ENCODE measurements around the gene IL1B. TPM values are rescaled to one million over a fixed set of nuclear protein-coding genes. Genes with fewer than 3 reads are reported as not detected.

The IL1B gene
- polyA plus RNA-seq, 4 donors, result 2.7 to 5.3 (median 3.1) TPM

- no peaks in the 10 kb centered on the region for H3K27me3 ChIP-seq (ENCODE audit: control insufficient read depth in 3 of 3, insufficient read depth in 3 of 3, low read length in 3 of 3)
- H3K4me1 ChIP-seq (ENCODE audit: control insufficient read depth in 3 of 3, insufficient read depth in 2 of 3, low read depth in 1 of 3, low read length in 2 of 3), result peaks cover 0 to 8% (median 2%) of the 10 kb centered on the region in 3 donors
- 77 to 92% (median 79%) methylated on average over 7 to 8 of the region's 8 CpGs for WGBS, 3 donors
- H3K27ac ChIP-seq (ENCODE audit: low read depth in 1 of 3, low read length in 2 of 3), result no peak overlapping the region
- no peak overlapping the region for H3K4me3 ChIP-seq (ENCODE audit: low read depth in 1 of 3, low read length in 3 of 3)
- DNase-seq, result no peak
- peaks cover 0 to 6% of the 10 kb centered on the region in 2 donors for H3K9me3 ChIP-seq (ENCODE audit: control insufficient read depth in 2 of 2, insufficient read depth in 1 of 2, low read depth in 1 of 2, low read length in 1 of 2)
- no peak for FAIRE-seq
- H3K36me3 ChIP-seq (ENCODE audit: control insufficient read depth in 3 of 3, insufficient read depth in 2 of 3, low read depth in 1 of 3, low read length in 3 of 3), result no peaks in the 10 kb centered on the region
Measured at GRCh38 chr2:112798979-112799975, 37.3 kb downstream of the IL1B start.

GRCh38 chr2:112796486-112796885, 40.1 kb downstream of the IL1B start:
- FAIRE-seq (no peak), DNase-seq (no peak)
- H3K27ac ChIP-seq (ENCODE audit: low read depth in 1 of 3, low read length in 2 of 3), result no peak overlapping the region
- peaks cover 0 to 12% (median 2%) of the 10 kb centered on the region in 3 donors for H3K4me1 ChIP-seq (ENCODE audit: control insufficient read depth in 3 of 3, insufficient read depth in 2 of 3, low read depth in 1 of 3, low read length in 2 of 3)
- 0% methylated on average over 1 of the region's 1 CpG for WGBS, 3 donors
- no peaks in the 10 kb centered on the region for H3K36me3 ChIP-seq (ENCODE audit: control insufficient read depth in 3 of 3, insufficient read depth in 2 of 3, low read depth in 1 of 3, low read length in 3 of 3)
- H3K27me3 ChIP-seq (ENCODE audit: control insufficient read depth in 3 of 3, insufficient read depth in 3 of 3, low read length in 3 of 3), result peaks cover 0 to 2% (median 0%) of the 10 kb centered on the region in 3 donors
- H3K9me3 ChIP-seq (ENCODE audit: control insufficient read depth in 2 of 2, insufficient read depth in 1 of 2, low read depth in 1 of 2, low read length in 1 of 2), result peaks cover 0 to 6% of the 10 kb centered on the region in 2 donors
- H3K4me3 ChIP-seq (ENCODE audit: low read depth in 1 of 3, low read length in 3 of 3), result no peak overlapping the region

GRCh38 chr2:112795774-112796173, 40.8 kb downstream of the IL1B start:
- no peak for FAIRE-seq
- H3K27ac ChIP-seq (ENCODE audit: low read depth in 1 of 3, low read length in 2 of 3), result no peak overlapping the region
- DNase-seq, result peak in 1 of 2 donors; percentile 28
- peaks cover 0 to 12% (median 0%) of the 10 kb centered on the region in 3 donors for H3K4me1 ChIP-seq (ENCODE audit: control insufficient read depth in 3 of 3, insufficient read depth in 2 of 3, low read depth in 1 of 3, low read length in 2 of 3)
- no peaks in the 10 kb centered on the region for H3K36me3 ChIP-seq (ENCODE audit: control insufficient read depth in 3 of 3, insufficient read depth in 2 of 3, low read depth in 1 of 3, low read length in 3 of 3)
- H3K27me3 ChIP-seq (ENCODE audit: control insufficient read depth in 3 of 3, insufficient read depth in 3 of 3, low read length in 3 of 3), result peaks cover 0 to 2% (median 0%) of the 10 kb centered on the region in 3 donors
- H3K4me3 ChIP-seq (ENCODE audit: low read depth in 1 of 3, low read length in 3 of 3), result no peak overlapping the region
- peaks cover 0 to 6% of the 10 kb centered on the region in 2 donors for H3K9me3 ChIP-seq (ENCODE audit: control insufficient read depth in 2 of 2, insufficient read depth in 1 of 2, low read depth in 1 of 2, low read length in 1 of 2)
- WGBS, 3 donors, result 55 to 83% (median 69%) methylated on average over 1 of the region's 1 CpG

- H3K27ac ChIP-seq (ENCODE audit: low read depth in 1 of 3, low read length in 2 of 3), result peak overlapping the region in 1 of 3 donors; percentile 47
- H3K4me1 ChIP-seq (ENCODE audit: control insufficient read depth in 3 of 3, insufficient read depth in 2 of 3, low read depth in 1 of 3, low read length in 2 of 3), result peaks cover 0 to 12% (median 0%) of the 10 kb centered on the region in 3 donors
- FAIRE-seq, result no peak
- 8 to 46% (median 27%) methylated on average over 3 of the region's 3 CpGs for WGBS, 3 donors
- peaks cover 0 to 6% of the 10 kb centered on the region in 2 donors for H3K9me3 ChIP-seq (ENCODE audit: control insufficient read depth in 2 of 2, insufficient read depth in 1 of 2, low read depth in 1 of 2, low read length in 1 of 2)
- H3K36me3 ChIP-seq (ENCODE audit: control insufficient read depth in 3 of 3, insufficient read depth in 2 of 3, low read depth in 1 of 3, low read length in 3 of 3), result no peaks in the 10 kb centered on the region
- H3K4me3 ChIP-seq (ENCODE audit: low read depth in 1 of 3, low read length in 3 of 3), result no peak overlapping the region
- DNase-seq, result peak; percentile 68 to 74
- H3K27me3 ChIP-seq (ENCODE audit: control insufficient read depth in 3 of 3, insufficient read depth in 3 of 3, low read length in 3 of 3), result peaks cover 0 to 2% (median 0%) of the 10 kb centered on the region in 3 donors
Measured at GRCh38 chr2:112794841-112795240, 41.7 kb downstream of the IL1B start.

- WGBS, 3 donors, result 58 to 66% (median 59%) methylated on average over 5 of the region's 5 CpGs
- no peaks in the 10 kb centered on the region for H3K36me3 ChIP-seq (ENCODE audit: control insufficient read depth in 3 of 3, insufficient read depth in 2 of 3, low read depth in 1 of 3, low read length in 3 of 3)
- FAIRE-seq (no peak), DNase-seq (peak; percentile 47 to 74)
- peaks cover 0 to 12% (median 0%) of the 10 kb centered on the region in 3 donors for H3K4me1 ChIP-seq (ENCODE audit: control insufficient read depth in 3 of 3, insufficient read depth in 2 of 3, low read depth in 1 of 3, low read length in 2 of 3)
- H3K9me3 ChIP-seq (ENCODE audit: control insufficient read depth in 2 of 2, insufficient read depth in 1 of 2, low read depth in 1 of 2, low read length in 1 of 2), result peaks cover 0 to 4% of the 10 kb centered on the region in 2 donors
- peak overlapping the region in 1 of 3 donors; percentile 60 for H3K27ac ChIP-seq (ENCODE audit: low read depth in 1 of 3, low read length in 2 of 3)
- H3K4me3 ChIP-seq (ENCODE audit: low read depth in 1 of 3, low read length in 3 of 3), result no peak overlapping the region
- peaks cover 0 to 2% (median 0%) of the 10 kb centered on the region in 3 donors for H3K27me3 ChIP-seq (ENCODE audit: control insufficient read depth in 3 of 3, insufficient read depth in 3 of 3, low read length in 3 of 3)
Measured at GRCh38 chr2:112794131-112794733, 42.3 kb downstream of the IL1B start.

- 68 to 84% (median 74%) methylated on average over 3 of the region's 3 CpGs for WGBS, 3 donors
- Histone ChIP-seq H3K4me3 (ENCODE audit: low read depth in 1 of 3, low read length in 3 of 3) (no peak overlapping the region), H3K4me1 (ENCODE audit: control insufficient read depth in 3 of 3, insufficient read depth in 2 of 3, low read depth in 1 of 3, low read length in 2 of 3) (peaks cover 0 to 12% (median 0%) of the 10 kb centered on the region in 3 donors), H3K36me3 (ENCODE audit: control insufficient read depth in 3 of 3, insufficient read depth in 2 of 3, low read depth in 1 of 3, low read length in 3 of 3) (no peaks in the 10 kb centered on the region), H3K27me3 (ENCODE audit: control insufficient read depth in 3 of 3, insufficient read depth in 3 of 3, low read length in 3 of 3) (peaks cover 0 to 2% (median 0%) of the 10 kb centered on the region in 3 donors), H3K9me3 (ENCODE audit: control insufficient read depth in 2 of 2, insufficient read depth in 1 of 2, low read depth in 1 of 2, low read length in 1 of 2) (peaks cover 0 to 4% of the 10 kb centered on the region in 2 donors), H3K27ac (ENCODE audit: low read depth in 1 of 3, low read length in 2 of 3) (peak overlapping the region in 1 of 3 donors; percentile 60)
- no peak for FAIRE-seq
- no peak for DNase-seq
Measured at GRCh38 chr2:112793449-112793978, 43.1 kb downstream of the IL1B start.

- Histone ChIP-seq H3K27me3 (ENCODE audit: control insufficient read depth in 3 of 3, insufficient read depth in 3 of 3, low read length in 3 of 3) (peaks cover 0 to 2% (median 0%) of the 10 kb centered on the region in 3 donors), H3K36me3 (ENCODE audit: control insufficient read depth in 3 of 3, insufficient read depth in 2 of 3, low read depth in 1 of 3, low read length in 3 of 3) (no peaks in the 10 kb centered on the region), H3K27ac (ENCODE audit: low read depth in 1 of 3, low read length in 2 of 3) (no peak overlapping the region), H3K4me1 (ENCODE audit: control insufficient read depth in 3 of 3, insufficient read depth in 2 of 3, low read depth in 1 of 3, low read length in 2 of 3) (peaks cover 0 to 12% (median 0%) of the 10 kb centered on the region in 3 donors), H3K4me3 (ENCODE audit: low read depth in 1 of 3, low read length in 3 of 3) (no peak overlapping the region), H3K9me3 (ENCODE audit: control insufficient read depth in 2 of 2, insufficient read depth in 1 of 2, low read depth in 1 of 2, low read length in 1 of 2) (peaks cover 0 to 4% of the 10 kb centered on the region in 2 donors)
- FAIRE-seq (no peak), DNase-seq (no peak)
- 80 to 89% (median 87%) methylated on average over 5 of the region's 5 CpGs for WGBS, 3 donors
Measured at GRCh38 chr2:112792419-112792818, 44.2 kb downstream of the IL1B start.

- Histone ChIP-seq H3K27ac (ENCODE audit: low read depth in 1 of 3, low read length in 2 of 3) (no peak overlapping the region), H3K9me3 (ENCODE audit: control insufficient read depth in 2 of 2, insufficient read depth in 1 of 2, low read depth in 1 of 2, low read length in 1 of 2) (no peaks in the 10 kb centered on the region), H3K4me1 (ENCODE audit: control insufficient read depth in 3 of 3, insufficient read depth in 2 of 3, low read depth in 1 of 3, low read length in 2 of 3) (peaks cover 0 to 12% (median 0%) of the 10 kb centered on the region in 3 donors), H3K27me3 (ENCODE audit: control insufficient read depth in 3 of 3, insufficient read depth in 3 of 3, low read length in 3 of 3) (peaks cover 0 to 2% (median 0%) of the 10 kb centered on the region in 3 donors), H3K4me3 (ENCODE audit: low read depth in 1 of 3, low read length in 3 of 3) (no peak overlapping the region), H3K36me3 (ENCODE audit: control insufficient read depth in 3 of 3, insufficient read depth in 2 of 3, low read depth in 1 of 3, low read length in 3 of 3) (no peaks in the 10 kb centered on the region)
- 90 to 99% (median 98%) methylated on average over 3 of the region's 3 CpGs for WGBS, 3 donors
- DNase-seq (no peak), FAIRE-seq (no peak)
Measured at GRCh38 chr2:112791693-112792230, 44.8 kb downstream of the IL1B start.
